DND-41 (cell line): ENCODE results near the gene NEURL1.
A peak's percentile ranks its signal among the peaks of the same experiment; 100 is the strongest.

Experiments used
- ATAC-seq: fragments of 200-7000 bp; cut with Tn5 transposase; 3 replicates; pipeline ENCODE4 v1.9.1; 2021; ENCODE audit warnings: low read depth; ENCODE audit not compliant: insufficient read depth
- DNase-seq: peaks from one replicate; pipeline ENCODE4 v3.0.0-alpha.2; 2020
- H2AFZ ChIP-seq: 2 replicates; pipeline ENCODE4 v1.6.0; 2012; ENCODE audit warnings: low read depth, low read length
- H3K27ac ChIP-seq: 2 replicates; pipeline ENCODE4 v1.5.1; 2012; ENCODE audit warnings: low read length, inconsistent platforms
- H3K27me3 ChIP-seq: fragments of 200-600 bp; sonication (generic); 2 replicates; pipeline ENCODE4 v1.6.0; 2012; ENCODE audit warnings: low read length, mild to moderate bottlenecking, inconsistent platforms; ENCODE audit not compliant: insufficient read depth, poor library complexity
- H3K36me3 ChIP-seq: 2 replicates; pipeline ENCODE4 v1.5.1; 2012; ENCODE audit warnings: low read length, inconsistent platforms; ENCODE audit not compliant: insufficient read depth
- H3K4me1 ChIP-seq: 2 replicates; pipeline ENCODE4 v1.5.1; 2012; ENCODE audit warnings: mild to moderate bottlenecking, low read length; ENCODE audit not compliant: insufficient read depth
- H3K4me2 ChIP-seq: 2 replicates; pipeline ENCODE4 v1.6.0; 2012; ENCODE audit warnings: mild to moderate bottlenecking, moderate library complexity, low read length, inconsistent platforms; ENCODE audit not compliant: insufficient read depth
- H3K4me3 ChIP-seq, 2 experiments: fragments of 200-600 bp in 1 of 2; shearing (Covaris generic) in 1 of 2; 2 replicates each; pipeline ENCODE4 v1.5.1; 2012 to 2016; ENCODE audit warnings: inconsistent platforms in 2 of 2, low read length in 2 of 2, mild to moderate bottlenecking in 2 of 2, low read depth in 1 of 2, moderate library complexity in 1 of 2
- H3K79me2 ChIP-seq: 2 replicates; pipeline ENCODE4 v1.6.0; 2012; ENCODE audit warnings: low read length, inconsistent platforms; ENCODE audit not compliant: insufficient read depth
- H3K9ac ChIP-seq: 2 replicates; pipeline ENCODE4 v1.6.0; 2012; ENCODE audit warnings: low read depth, mild to moderate bottlenecking, inconsistent platforms, low read length, moderate library complexity
- H3K9me3 ChIP-seq: 2 replicates; pipeline ENCODE4 v1.5.1; 2012; ENCODE audit warnings: low read length, moderate library complexity, mild to moderate bottlenecking, inconsistent platforms; ENCODE audit not compliant: insufficient read depth, severe bottlenecking
- H4K20me1 ChIP-seq: 2 replicates; pipeline ENCODE4 v1.6.0; 2012; ENCODE audit warnings: low read length; ENCODE audit not compliant: insufficient read depth
- EZH2 ChIP-seq: IDR thresholded peaks from 3 replicates; pipeline ENCODE4 v1.6.1; 2012; ENCODE audit warnings: borderline replicate concordance, low read depth, mild to moderate bottlenecking, moderate library complexity, low read length, inconsistent platforms; ENCODE audit not compliant: severe bottlenecking
- TF ChIP-seq, protein P1 (sequence below): IDR thresholded peaks from 2 replicates; pipeline ENCODE4 v1.5.1; 2012; ENCODE audit warnings: borderline replicate concordance, low read length, moderate library complexity, mild to moderate bottlenecking; ENCODE audit not compliant: poor library complexity, severe bottlenecking; ENCODE audit errors: extremely low read depth

Gene NEURL1

DNA sequence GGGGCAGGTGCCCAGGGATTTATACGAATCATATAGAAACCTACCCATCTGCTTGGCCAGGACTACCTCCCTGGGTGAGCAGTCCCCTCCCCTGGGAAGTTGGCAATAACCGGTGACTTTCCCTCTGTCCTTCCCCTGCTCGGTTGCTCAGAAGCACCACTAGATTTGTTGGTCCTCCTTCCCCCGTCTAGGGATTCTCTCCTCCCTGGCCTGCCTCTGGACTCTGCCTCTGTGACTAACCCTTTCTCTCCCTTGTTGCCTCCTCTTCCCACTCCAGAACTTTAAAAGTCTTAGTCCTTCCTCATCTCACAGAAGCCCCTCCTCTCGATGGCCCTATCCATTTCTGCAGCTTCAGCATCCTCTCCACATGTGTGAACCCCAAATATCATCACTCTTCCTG is 24.3 kb upstream of the NEURL1 start:
- Histone ChIP-seq H3K27me3 (no peaks in the 10 kb centered on the region), H2AFZ (no peak overlapping the region), H4K20me1 (no peaks in the 10 kb centered on the region), H3K36me3 (no peaks in the 10 kb centered on the region), H3K4me1 (peaks cover 22% of the 10 kb centered on the region), H3K9ac (no peak overlapping the region), H3K9me3 (no peaks in the 10 kb centered on the region), H3K4me3 (no peak overlapping the region), H3K27ac (no peak overlapping the region), H3K4me2 (no peak overlapping the region), H3K79me2 (no peaks in the 10 kb centered on the region)
- no peak for TF ChIP-seq EZH2
- TF ChIP-seq, protein P1, sequence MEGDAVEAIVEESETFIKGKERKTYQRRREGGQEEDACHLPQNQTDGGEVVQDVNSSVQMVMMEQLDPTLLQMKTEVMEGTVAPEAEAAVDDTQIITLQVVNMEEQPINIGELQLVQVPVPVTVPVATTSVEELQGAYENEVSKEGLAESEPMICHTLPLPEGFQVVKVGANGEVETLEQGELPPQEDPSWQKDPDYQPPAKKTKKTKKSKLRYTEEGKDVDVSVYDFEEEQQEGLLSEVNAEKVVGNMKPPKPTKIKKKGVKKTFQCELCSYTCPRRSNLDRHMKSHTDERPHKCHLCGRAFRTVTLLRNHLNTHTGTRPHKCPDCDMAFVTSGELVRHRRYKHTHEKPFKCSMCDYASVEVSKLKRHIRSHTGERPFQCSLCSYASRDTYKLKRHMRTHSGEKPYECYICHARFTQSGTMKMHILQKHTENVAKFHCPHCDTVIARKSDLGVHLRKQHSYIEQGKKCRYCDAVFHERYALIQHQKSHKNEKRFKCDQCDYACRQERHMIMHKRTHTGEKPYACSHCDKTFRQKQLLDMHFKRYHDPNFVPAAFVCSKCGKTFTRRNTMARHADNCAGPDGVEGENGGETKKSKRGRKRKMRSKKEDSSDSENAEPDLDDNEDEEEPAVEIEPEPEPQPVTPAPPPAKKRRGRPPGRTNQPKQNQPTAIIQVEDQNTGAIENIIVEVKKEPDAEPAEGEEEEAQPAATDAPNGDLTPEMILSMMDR = no peak
- ATAC-seq (no peak), DNase-seq (no peak)

- TF ChIP-seq, protein P1 = no peak
- TF ChIP-seq EZH2 = no peak
- Histone ChIP-seq H2AFZ (peak overlapping the region; percentile 53; the same call in 1 of the 2 replicates), H3K36me3 (no peaks in the 10 kb centered on the region), H4K20me1 (no peaks in the 10 kb centered on the region), H3K27ac (peak overlapping the region; percentile 41), H3K4me2 (peak overlapping the region; percentile 41), H3K4me1 (peaks cover 22% of the 10 kb centered on the region), H3K9ac (peak overlapping the region; percentile 8), H3K27me3 (no peaks in the 10 kb centered on the region), H3K79me2 (no peaks in the 10 kb centered on the region), H3K9me3 (no peaks in the 10 kb centered on the region), H3K4me3 (no peak overlapping the region; a peak in 1 of 4 replicates)
- DNase-seq (peak; percentile 84), ATAC-seq (peak; percentile 89)
Measured at GRCh38 chr10:103470761-103471653, 22.5 kb upstream of the NEURL1 start.

- Histone ChIP-seq H3K9me3 (no peaks in the 10 kb centered on the region), H2AFZ (no peak overlapping the region), H3K36me3 (no peaks in the 10 kb centered on the region), H3K27me3 (no peaks in the 10 kb centered on the region), H3K27ac (peak overlapping the region; percentile 23; the same call in 1 of the 2 replicates), H3K79me2 (no peaks in the 10 kb centered on the region), H3K4me3 (no peak overlapping the region), H3K4me1 (peaks cover 22% of the 10 kb centered on the region), H3K9ac (peak overlapping the region; percentile 8; the same call in 1 of the 2 replicates), H4K20me1 (no peaks in the 10 kb centered on the region), H3K4me2 (peak overlapping the region; percentile 41; the same call in 1 of the 2 replicates)
- DNase-seq (no peak), ATAC-seq (no peak)
- TF ChIP-seq, protein P1 = no peak
- no peak for TF ChIP-seq EZH2
Measured at GRCh38 chr10:103472005-103472404, 21.5 kb upstream of the NEURL1 start.
